Thymus (tissue), 11 donors: ENCODE measurements around the gene JARID2. TPM values are rescaled to one million over a fixed set of nuclear protein-coding genes. Genes with fewer than 3 reads are reported as not detected.
"Not testable (repeated sequence)": the region's sequence is repeated elsewhere in the genome, so short reads cannot be mapped to it uniquely, and the experiment has no call there.

Experiments
- DNase-seq, 9 donors: peaks; one replicate each; pipeline ENCODE4 v3.0.0-alpha.2; 2013; ENCODE audit warnings: low spot score in 9 of 9, low read depth in 6 of 9, missing footprints in 1 of 9
- H3K27ac ChIP-seq, 2 donors: one replicate each; pipeline ENCODE4 v1.5.1; 2013; ENCODE audit warnings: control low read depth in 1 of 2, low read depth in 1 of 2, low read length in 1 of 2, mild to moderate bottlenecking in 1 of 2, moderate library complexity in 1 of 2
- H3K27me3 ChIP-seq, 2 donors: one replicate each; pipeline ENCODE4 v1.5.1; 2013; ENCODE audit warnings: low read length in 1 of 2; ENCODE audit not compliant: control insufficient read depth in 2 of 2, insufficient read depth in 1 of 2
- H3K36me3 ChIP-seq, 2 donors: one replicate each; pipeline ENCODE4 v1.5.1; 2013; ENCODE audit warnings: low read length in 1 of 2, mild to moderate bottlenecking in 1 of 2, moderate library complexity in 1 of 2; ENCODE audit not compliant: control insufficient read depth in 2 of 2, insufficient read depth in 2 of 2
- H3K4me1 ChIP-seq, 2 donors: one replicate each; pipeline ENCODE4 v1.5.1; 2013; ENCODE audit warnings: low read length in 2 of 2; ENCODE audit not compliant: control insufficient read depth in 2 of 2, insufficient read depth in 2 of 2
- H3K4me3 ChIP-seq, 2 donors: one replicate each; pipeline ENCODE4 v1.5.1; 2013; ENCODE audit warnings: low read length in 2 of 2, control low read depth in 1 of 2, mild to moderate bottlenecking in 1 of 2
- H3K9me3 ChIP-seq, 2 donors: one replicate each; pipeline ENCODE4 v1.5.1; 2013; ENCODE audit warnings: low read length in 1 of 2, mild to moderate bottlenecking in 1 of 2; ENCODE audit not compliant: control insufficient read depth in 2 of 2, insufficient read depth in 1 of 2
- WGBS: extraction: QIAGEN DNeasy Blood & Tissue Kit; methylation state at CpG from one replicate; pipeline ENCODE4 v1.1.7; 2013; 5-methylcytosine and 5-hydroxymethylcytosine counted together
- polyA plus RNA-seq: library from polyadenylated mRNA; stranded (reverse); fragments of 200-250 nt; gene quantifications from one replicate; pipeline ENCODE4 v1.2.3, GENCODE V29; 2013
- total RNA-seq: library from RNA; stranded (reverse); fragments of 120-200 nt; gene quantifications from one replicate; pipeline ENCODE4 v1.2.4, GENCODE V29; 2013
- donor health status: healthy.

The JARID2 gene
- total and polyA plus RNA-seq, 2 donors: 15.8 to 20.9 TPM

- Histone ChIP-seq H3K27ac (no peak overlapping the region), H3K4me1 (peaks cover 27 to 50% of the 10 kb centered on the region in 2 donors), H3K36me3 (peaks cover 0 to 3% of the 10 kb centered on the region in 2 donors), H3K27me3 (no peaks in the 10 kb centered on the region), H3K9me3 (no peaks in the 10 kb centered on the region), H3K4me3 (no peak overlapping the region)
- 96% methylated on average over 1 of the region's 1 CpG for WGBS
- DNase-seq: no peak
Observed at GRCh38 chr6:15322184-15322583, 76.3 kb downstream of the JARID2 start.

GRCh38 chr6:15322781-15323536, 77.1 kb downstream of the JARID2 start:
- Histone ChIP-seq H3K36me3 (peaks cover 0 to 3% of the 10 kb centered on the region in 2 donors), H3K9me3 (no peaks in the 10 kb centered on the region), H3K27me3 (no peaks in the 10 kb centered on the region), H3K4me1 (peaks cover 20 to 51% of the 10 kb centered on the region in 2 donors), H3K4me3 (no peak overlapping the region), H3K27ac (peak overlapping the region; percentile 26 to 66)
- DNase-seq: no peak
- WGBS: 72% methylated on average over 5 of the region's 5 CpGs

- H3K27me3 ChIP-seq, DNase-seq, H3K9me3 ChIP-seq, H3K36me3 ChIP-seq, H3K4me3 ChIP-seq: not testable (repeated sequence)
- Histone ChIP-seq H3K27ac (peak overlapping the region in 1 of 2 donors; percentile 66), H3K4me1 (peaks cover 16 to 47% of the 10 kb centered on the region in 2 donors)
- WGBS: 98% methylated on average over 11 of the region's 11 CpGs
Observed at GRCh38 chr6:15323611-15324010, 77.7 kb downstream of the JARID2 start.

GRCh38 chr6:15324427-15324985, 78.6 kb downstream of the JARID2 start:
- Histone ChIP-seq H3K9me3 (no peaks in the 10 kb centered on the region), H3K4me1 (peaks cover 11 to 46% of the 10 kb centered on the region in 2 donors), H3K36me3 (peaks cover 0 to 3% of the 10 kb centered on the region in 2 donors), H3K27ac (no peak overlapping the region), H3K4me3 (no peak overlapping the region), H3K27me3 (no peaks in the 10 kb centered on the region)
- 98% methylated on average over 8 of the region's 8 CpGs for WGBS
- no peak for DNase-seq

- Histone ChIP-seq H3K9me3 (no peaks in the 10 kb centered on the region), H3K4me1 (peaks cover 11 to 49% of the 10 kb centered on the region in 2 donors), H3K4me3 (no peak overlapping the region), H3K27me3 (no peaks in the 10 kb centered on the region), H3K36me3 (peaks cover 0 to 3% of the 10 kb centered on the region in 2 donors), H3K27ac (peak overlapping the region in 1 of 2 donors; percentile 56)
- WGBS: 93% methylated on average over 5 of the region's 5 CpGs
- no peak for DNase-seq
Observed at GRCh38 chr6:15325540-15325955, 79.7 kb downstream of the JARID2 start.

- H3K27me3 ChIP-seq: no peaks in the 10 kb centered on the region
- DNase-seq: no peak
- peak overlapping the region in 1 of 2 donors; percentile 55 for H3K27ac ChIP-seq
- H3K4me1 ChIP-seq: peaks cover 13 to 53% of the 10 kb centered on the region in 2 donors
- H3K4me3 ChIP-seq: no peak overlapping the region
- peaks cover 0 to 3% of the 10 kb centered on the region in 2 donors for H3K36me3 ChIP-seq
- 94% methylated on average over 6 of the region's 6 CpGs for WGBS
- H3K9me3 ChIP-seq: no peaks in the 10 kb centered on the region
Observed at GRCh38 chr6:15326067-15326614, 80.3 kb downstream of the JARID2 start.

GRCh38 chr6:15327271-15327670, 81.4 kb downstream of the JARID2 start:
- H3K4me3 ChIP-seq: no peak overlapping the region
- no peaks in the 10 kb centered on the region for H3K27me3 ChIP-seq
- WGBS: 61% methylated on average over 7 of the region's 7 CpGs
- H3K27ac ChIP-seq: no peak overlapping the region
- peak in 4 of 9 donors; percentile 38 to 67 (median 47) for DNase-seq
- peaks cover 0 to 3% of the 10 kb centered on the region in 2 donors for H3K36me3 ChIP-seq
- no peaks in the 10 kb centered on the region for H3K9me3 ChIP-seq
- H3K4me1 ChIP-seq: peaks cover 13 to 61% of the 10 kb centered on the region in 2 donors

- H3K9me3 ChIP-seq: no peaks in the 10 kb centered on the region
- peaks cover 0 to 3% of the 10 kb centered on the region in 2 donors for H3K36me3 ChIP-seq
- peaks cover 11 to 51% of the 10 kb centered on the region in 2 donors for H3K4me1 ChIP-seq
- no peak overlapping the region for H3K4me3 ChIP-seq
- H3K27ac ChIP-seq: no peak overlapping the region
- H3K27me3 ChIP-seq: no peaks in the 10 kb centered on the region
- WGBS: 97% methylated on average over 4 of the region's 4 CpGs
- no peak for DNase-seq
Observed at GRCh38 chr6:15329197-15329671, 83.4 kb downstream of the JARID2 start.
